Activated T-cell treated with anti-CD3 and anti-CD28 coated beads, Interleukin-2, amount 50 U/mL, for 4 hours (primary cell): Measurements from ENCODE around the gene DNAJB13. TPM values are rescaled to one million over a fixed set of nuclear protein-coding genes. Genes with fewer than 3 reads are reported as not detected.
"Not testable (repeated sequence)": the region's sequence is repeated elsewhere in the genome, so short reads cannot be mapped to it uniquely, and the experiment has no call there.

ENCODE experiments used
- ATAC-seq, 2 donors: fragments of 200-7000 bp; cut with Tn5 transposase; one replicate each; pipeline ENCODE4 v1.10.0; 2021
- DNase-seq: peaks from one replicate; pipeline ENCODE4 v3.0.0-alpha.2; 2020
- H3K27me3 Mint-ChIP-seq: one replicate; pipeline ENCODE4 v1.8.0; 2021; ENCODE audit warnings: low read depth, mixed read lengths
- H3K36me3 Mint-ChIP-seq: one replicate; pipeline ENCODE4 v1.8.0; 2022; ENCODE audit warnings: mixed read lengths; ENCODE audit not compliant: insufficient read depth
- H3K4me1 Mint-ChIP-seq: one replicate; pipeline ENCODE4 v1.8.0; 2021; ENCODE audit warnings: low read depth, mixed read lengths
- H3K4me3 Mint-ChIP-seq: one replicate; pipeline ENCODE4 v1.8.0; 2021; ENCODE audit warnings: mild to moderate bottlenecking, moderate library complexity, mixed read lengths
- H3K9me3 Mint-ChIP-seq: one replicate; pipeline ENCODE4 v1.8.0; 2021; ENCODE audit warnings: mixed read lengths
- total RNA-seq, 3 donors: library from RNA; stranded (reverse); gene quantifications; one replicate each; pipeline ENCODE4 v1.2.1, GENCODE V29; 2021

Gene DNAJB13
- under 1 TPM in 2 of 3 donors, not detected in 1; 0.27 to 0.61 TPM for total RNA-seq

GRCh38 chr11:73950869-73951710, at the start of gene DNAJB13:
Gene DNAJB13, plus strand, starts transcription at chr11:73951026. Its CDS starts 44 bp downstream, at chr11:73951070.
- ATAC-seq (peak in 1 of 2 donors; percentile 62), DNase-seq (no peak)
- Mint-ChIP-seq H3K4me3 (no peak within 1 kb of the TSS), H3K27me3 (no peaks in the 10 kb centered on the region), H3K9me3 (no peaks in the 10 kb centered on the region), H3K4me1 (no peaks in the 10 kb centered on the region), H3K36me3 (no peaks in the 10 kb centered on the region)

- Mint-ChIP-seq H3K4me3 (no peak overlapping the region), H3K4me1 (no peaks in the 10 kb centered on the region), H3K9me3 (no peaks in the 10 kb centered on the region), H3K36me3 (peaks cover 20% of the 10 kb centered on the region), H3K27me3 (no peaks in the 10 kb centered on the region)
- DNase-seq (no peak), ATAC-seq (no peak)
Observed at GRCh38 chr11:73902303-73902702, 48.5 kb upstream of the DNAJB13 start.

- Mint-ChIP-seq H3K27me3 (no peaks in the 10 kb centered on the region), H3K4me1 (no peaks in the 10 kb centered on the region), H3K36me3 (peaks cover 20% of the 10 kb centered on the region), H3K9me3 (no peaks in the 10 kb centered on the region), H3K4me3 (no peak overlapping the region)
- DNase-seq (no peak), ATAC-seq (peak; percentile 41 to 46)
Observed at GRCh38 chr11:73907191-73907590, 43.6 kb upstream of the DNAJB13 start.

GRCh38 chr11:73912026-73912425, 38.8 kb upstream of the DNAJB13 start:
- DNase-seq (no peak), ATAC-seq (no peak)
- Mint-ChIP-seq H3K4me1 (no peaks in the 10 kb centered on the region), H3K9me3 (no peaks in the 10 kb centered on the region), H3K27me3 (no peaks in the 10 kb centered on the region), H3K36me3 (peaks cover 33% of the 10 kb centered on the region), H3K4me3 (no peak overlapping the region)

GRCh38 chr11:73913472-73913871, 37.4 kb upstream of the DNAJB13 start:
- H3K27me3 Mint-ChIP-seq, result no peaks in the 10 kb centered on the region
- peaks cover 39% of the 10 kb centered on the region for H3K36me3 Mint-ChIP-seq
- no peaks in the 10 kb centered on the region for H3K9me3 Mint-ChIP-seq
- H3K4me1 Mint-ChIP-seq, result no peaks in the 10 kb centered on the region
- ATAC-seq (no peak), DNase-seq (no peak)
- H3K4me3 Mint-ChIP-seq, result no peak overlapping the region

- no peaks in the 10 kb centered on the region for H3K27me3 Mint-ChIP-seq
- H3K4me3 Mint-ChIP-seq, result no peak overlapping the region
- no peak for ATAC-seq
- no peak for DNase-seq
- H3K4me1 Mint-ChIP-seq, result no peaks in the 10 kb centered on the region
- no peaks in the 10 kb centered on the region for H3K9me3 Mint-ChIP-seq
- H3K36me3 Mint-ChIP-seq, result peaks cover 45% of the 10 kb centered on the region
Observed at GRCh38 chr11:73914284-73914683, 36.5 kb upstream of the DNAJB13 start.

GRCh38 chr11:73916435-73916834, 34.4 kb upstream of the DNAJB13 start:
- no peak overlapping the region for H3K4me3 Mint-ChIP-seq
- no peaks in the 10 kb centered on the region for H3K9me3 Mint-ChIP-seq
- ATAC-seq (no peak), DNase-seq (no peak)
- H3K4me1 Mint-ChIP-seq, result no peaks in the 10 kb centered on the region
- no peaks in the 10 kb centered on the region for H3K27me3 Mint-ChIP-seq
- H3K36me3 Mint-ChIP-seq, result peaks cover 40% of the 10 kb centered on the region

GRCh38 chr11:73921180-73921579, 29.6 kb upstream of the DNAJB13 start:
- Mint-ChIP-seq H3K4me1 (no peaks in the 10 kb centered on the region), H3K9me3 (no peaks in the 10 kb centered on the region), H3K4me3 (no peak overlapping the region), H3K36me3 (peaks cover 31% of the 10 kb centered on the region), H3K27me3 (no peaks in the 10 kb centered on the region)
- ATAC-seq, result no peak
- no peak for DNase-seq

GRCh38 chr11:73929388-73929787, 21.4 kb upstream of the DNAJB13 start:
- DNase-seq (no peak), ATAC-seq (no peak)
- no peak overlapping the region for H3K4me3 Mint-ChIP-seq
- H3K4me1 Mint-ChIP-seq, result no peaks in the 10 kb centered on the region
- H3K36me3 Mint-ChIP-seq, result peaks cover 33% of the 10 kb centered on the region
- no peaks in the 10 kb centered on the region for H3K27me3 Mint-ChIP-seq
- H3K9me3 Mint-ChIP-seq, result no peaks in the 10 kb centered on the region

GRCh38 chr11:73931039-73931645, 19.7 kb upstream of the DNAJB13 start:
- DNase-seq (no peak), ATAC-seq (peak in 1 of 2 donors; percentile 28)
- Mint-ChIP-seq H3K36me3 (peaks cover 31% of the 10 kb centered on the region), H3K27me3 (no peaks in the 10 kb centered on the region), H3K4me1 (no peaks in the 10 kb centered on the region), H3K4me3 (no peak overlapping the region), H3K9me3 (no peaks in the 10 kb centered on the region)

GRCh38 chr11:73931951-73932350, 18.9 kb upstream of the DNAJB13 start:
- H3K27me3 Mint-ChIP-seq, result no peaks in the 10 kb centered on the region
- no peak overlapping the region for H3K4me3 Mint-ChIP-seq

GRCh38 chr11:73932781-73933180, 18.0 kb upstream of the DNAJB13 start:
- Mint-ChIP-seq H3K9me3 (no peaks in the 10 kb centered on the region), H3K36me3 (peaks cover 19% of the 10 kb centered on the region), H3K27me3 (no peaks in the 10 kb centered on the region), H3K4me3 (no peak overlapping the region), H3K4me1 (no peaks in the 10 kb centered on the region)
- no peak for ATAC-seq
- DNase-seq, result no peak

More at GRCh38 chr11:73931951-73932350, 18.9 kb upstream of the DNAJB13 start:
- Mint-ChIP-seq H3K4me1 (no peaks in the 10 kb centered on the region), H3K9me3 (no peaks in the 10 kb centered on the region), H3K36me3 (peaks cover 27% of the 10 kb centered on the region)
- no peak for DNase-seq
- no peak for ATAC-seq

- H3K4me1 Mint-ChIP-seq, H3K27me3 Mint-ChIP-seq, DNase-seq, ATAC-seq, H3K4me3 Mint-ChIP-seq, H3K9me3 Mint-ChIP-seq: not testable (repeated sequence)
- H3K36me3 Mint-ChIP-seq, result peaks cover 10% of the 10 kb centered on the region
Observed at GRCh38 chr11:73936047-73936446, 14.8 kb upstream of the DNAJB13 start.

- H3K4me1 Mint-ChIP-seq, result no peaks in the 10 kb centered on the region
- H3K4me3 Mint-ChIP-seq, result no peak overlapping the region
- peaks cover 6% of the 10 kb centered on the region for H3K9me3 Mint-ChIP-seq
- no peaks in the 10 kb centered on the region for H3K27me3 Mint-ChIP-seq
- peaks cover 9% of the 10 kb centered on the region for H3K36me3 Mint-ChIP-seq
- ATAC-seq (no peak), DNase-seq (no peak)
Observed at GRCh38 chr11:73939096-73939495, 11.7 kb upstream of the DNAJB13 start.
